OCI-LY1 (cell line): ENCODE results near the gene EPC2.

Source experiments
- H2AFZ ChIP-seq: fragments of 200-600 bp; sonication (generic), shearing (Covaris generic); 2 replicates; pipeline ENCODE4 v1.6.0; 2014; ENCODE audit warnings: antibody characterized with exemption, mild to moderate bottlenecking, low read length
- H3F3A ChIP-seq: fragments of 200-600 bp; sonication (generic), shearing (Covaris generic); 2 replicates; pipeline ENCODE4 v1.6.0; 2014; ENCODE audit warnings: mild to moderate bottlenecking, antibody characterized with exemption, low read length, moderate library complexity; ENCODE audit not compliant: insufficient read depth
- H3K27ac ChIP-seq: fragments of 200-600 bp; sonication (generic); 2 replicates; pipeline ENCODE4 v1.5.1; 2014; ENCODE audit warnings: low read length, mixed run types, mild to moderate bottlenecking, low read depth; ENCODE audit not compliant: poor library complexity, severe bottlenecking
- H3K27me3 ChIP-seq: fragments of 200-600 bp; sonication (generic); 2 replicates; pipeline ENCODE4 v1.6.0; 2014; ENCODE audit warnings: antibody characterized with exemption, mild to moderate bottlenecking, low read length, moderate library complexity; ENCODE audit not compliant: insufficient read depth
- H3K36me3 ChIP-seq: fragments of 200-600 bp; sonication (generic); 2 replicates; pipeline ENCODE4 v1.6.1; 2014; ENCODE audit warnings: mild to moderate bottlenecking, antibody characterized with exemption, low read length, moderate library complexity, mixed read lengths; ENCODE audit not compliant: insufficient read depth
- H3K4me1 ChIP-seq: fragments of 200-600 bp; sonication (generic); 2 replicates; pipeline ENCODE4 v1.5.1; 2014; ENCODE audit warnings: mild to moderate bottlenecking, low read length, moderate library complexity; ENCODE audit not compliant: insufficient read depth, severe bottlenecking
- H3K4me2 ChIP-seq: fragments of 200-600 bp; sonication (generic), shearing (Covaris generic); 2 replicates; pipeline ENCODE4 v1.6.1; 2014; ENCODE audit warnings: low read length
- H3K4me3 ChIP-seq: fragments of 200-600 bp; sonication (generic); 2 replicates; pipeline ENCODE4 v1.5.1; 2014; ENCODE audit warnings: low read length, low read depth, mild to moderate bottlenecking, mixed read lengths; ENCODE audit not compliant: poor library complexity, severe bottlenecking
- H3K79me2 ChIP-seq: fragments of 200-600 bp; shearing (Covaris generic); 2 replicates; pipeline ENCODE4 v1.6.1; 2016; ENCODE audit warnings: mixed run types, low read length, mixed read lengths; ENCODE audit not compliant: insufficient read depth
- H3K9ac ChIP-seq: fragments of 200-600 bp; sonication (generic), shearing (Covaris generic); 2 replicates; pipeline ENCODE4 v1.6.1; 2014; ENCODE audit warnings: mild to moderate bottlenecking, low read length, mixed read lengths
- H3K9me2 ChIP-seq: fragments of 200-600 bp; sonication (generic), shearing (Covaris generic); 2 replicates; pipeline ENCODE4 v1.6.1; 2014; ENCODE audit warnings: low read depth, mild to moderate bottlenecking, low read length, mixed read lengths
- H3K9me3 ChIP-seq: fragments of 200-600 bp; shearing (Covaris generic); 2 replicates; pipeline ENCODE4 v1.6.1; 2014; ENCODE audit warnings: low read length, mixed read lengths
- H4K20me1 ChIP-seq: fragments of 200-600 bp; sonication (generic), shearing (Covaris generic); 2 replicates; pipeline ENCODE4 v1.6.0; 2016; ENCODE audit warnings: mild to moderate bottlenecking, low read length; ENCODE audit not compliant: insufficient read depth
- CTCF ChIP-seq: fragments of 200-600 bp; sonication (generic), shearing (Covaris generic); IDR thresholded peaks from 2 replicates; pipeline ENCODE4 v1.5.1; 2017; ENCODE audit warnings: mild to moderate bottlenecking, antibody characterized with exemption, low read length, moderate library complexity, mixed read lengths
- EZH2 ChIP-seq: fragments of 200-600 bp; sonication (generic), shearing (Covaris generic); IDR thresholded peaks from 2 replicates; pipeline ENCODE4 v1.8.0; 2017; ENCODE audit warnings: borderline replicate concordance, mixed run types, mild to moderate bottlenecking, antibody characterized with exemption, low read length, moderate library complexity, mixed read lengths

The EPC2 gene, protein sequence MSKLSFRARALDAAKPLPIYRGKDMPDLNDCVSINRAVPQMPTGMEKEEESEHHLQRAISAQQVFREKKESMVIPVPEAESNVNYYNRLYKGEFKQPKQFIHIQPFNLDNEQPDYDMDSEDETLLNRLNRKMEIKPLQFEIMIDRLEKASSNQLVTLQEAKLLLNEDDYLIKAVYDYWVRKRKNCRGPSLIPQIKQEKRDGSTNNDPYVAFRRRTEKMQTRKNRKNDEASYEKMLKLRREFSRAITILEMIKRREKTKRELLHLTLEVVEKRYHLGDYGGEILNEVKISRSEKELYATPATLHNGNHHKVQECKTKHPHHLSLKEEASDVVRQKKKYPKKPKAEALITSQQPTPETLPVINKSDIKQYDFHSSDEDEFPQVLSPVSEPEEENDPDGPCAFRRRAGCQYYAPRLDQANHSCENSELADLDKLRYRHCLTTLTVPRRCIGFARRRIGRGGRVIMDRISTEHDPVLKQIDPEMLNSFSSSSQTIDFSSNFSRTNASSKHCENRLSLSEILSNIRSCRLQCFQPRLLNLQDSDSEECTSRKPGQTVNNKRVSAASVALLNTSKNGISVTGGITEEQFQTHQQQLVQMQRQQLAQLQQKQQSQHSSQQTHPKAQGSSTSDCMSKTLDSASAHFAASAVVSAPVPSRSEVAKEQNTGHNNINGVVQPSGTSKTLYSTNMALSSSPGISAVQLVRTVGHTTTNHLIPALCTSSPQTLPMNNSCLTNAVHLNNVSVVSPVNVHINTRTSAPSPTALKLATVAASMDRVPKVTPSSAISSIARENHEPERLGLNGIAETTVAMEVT

DNA sequence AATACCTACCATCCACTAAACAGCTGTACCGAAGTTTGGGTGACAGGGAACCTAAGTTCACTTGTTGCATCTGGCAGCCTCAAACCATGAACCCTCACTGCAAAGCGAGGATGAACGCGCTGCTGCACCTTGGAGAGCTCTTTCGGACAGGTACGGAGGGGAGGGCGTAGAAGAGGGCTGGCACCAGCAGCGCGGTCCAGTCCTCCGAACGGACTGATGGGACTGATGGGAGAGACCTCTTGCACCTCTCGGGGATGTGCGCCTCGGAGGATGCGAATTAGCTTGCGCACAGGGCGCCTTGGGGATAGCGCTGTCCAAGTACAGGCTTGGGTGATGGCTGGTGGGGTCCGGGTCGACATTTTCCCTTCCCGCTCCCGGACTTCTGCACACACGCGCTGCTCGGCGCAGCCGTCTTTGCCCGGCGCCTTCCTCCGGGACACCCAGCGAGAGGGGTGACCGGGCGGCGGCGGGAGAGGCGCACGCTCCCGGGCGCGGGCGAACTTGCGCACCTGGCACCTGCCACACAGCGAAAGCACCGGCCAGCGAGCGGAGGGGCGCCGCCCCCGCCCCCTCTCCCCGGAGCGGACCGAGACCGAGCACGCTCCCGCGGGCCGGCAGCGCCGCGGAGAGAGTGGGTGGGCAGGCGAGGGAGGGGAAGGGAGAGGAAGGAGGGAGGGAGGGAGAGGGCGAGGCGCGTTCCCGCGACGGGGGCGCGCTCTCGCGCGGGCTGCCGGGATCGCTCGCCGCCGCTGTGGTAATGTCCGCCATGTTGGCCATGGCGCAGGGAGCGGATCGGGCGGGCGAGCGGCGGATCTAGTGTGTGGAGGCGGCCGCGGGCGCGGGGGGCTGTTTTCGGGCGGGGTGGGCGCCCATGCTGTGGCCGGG is at the start of gene EPC2:
Gene EPC2, plus strand, starts transcription at position 754 of the 885 bp plus-strand sequence. CDS start 267 bp downstream, outside the sequence.
- Histone ChIP-seq H3K4me2 (peak within 1 kb of the TSS; percentile 87), H3F3A (no peaks in the 10 kb centered on the region), H4K20me1 (no peaks in the 10 kb centered on the region), H3K9me3 (no peaks in the 10 kb centered on the region), H3K9ac (peak within 1 kb of the TSS; percentile 79), H3K9me2 (no peaks in the 10 kb centered on the region), H3K27ac (peak within 1 kb of the TSS; percentile 77), H3K36me3 (no peaks in the 10 kb centered on the region), H3K27me3 (no peaks in the 10 kb centered on the region), H3K4me3 (peak within 1 kb of the TSS; percentile 81), H3K79me2 (peaks cover 31% of the 10 kb centered on the region), H2AFZ (0 out of 2 replicates have a peak within 1 kb of the TSS, but pooled peaks have one; percentile 2), H3K4me1 (peaks cover 16% of the 10 kb centered on the region)
- TF ChIP-seq CTCF (no peak), EZH2 (no peak)

DNA sequence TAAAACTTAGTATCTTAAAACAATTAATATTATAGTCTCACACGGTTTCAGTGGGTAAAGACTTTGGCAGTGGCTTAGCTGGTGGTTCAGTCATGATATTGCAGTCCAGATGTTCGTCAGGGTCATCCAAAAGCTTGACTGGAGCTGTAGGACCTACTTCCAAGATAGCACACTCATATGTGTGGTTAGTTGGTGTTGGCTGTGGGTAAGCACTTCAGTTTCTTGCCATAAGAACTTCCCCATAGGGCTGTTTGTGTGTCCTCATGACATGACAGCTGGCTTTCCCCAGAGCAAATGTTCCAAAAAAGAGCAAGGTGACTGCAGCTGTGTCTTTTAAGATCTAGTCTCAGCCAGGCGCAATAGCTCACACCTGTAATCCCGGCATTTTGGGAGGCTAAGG is 48.5 kb upstream of the EPC2 start:
- Histone ChIP-seq H3K36me3 (no peaks in the 10 kb centered on the region), H2AFZ (no peak overlapping the region), H3F3A (no peaks in the 10 kb centered on the region), H3K9me2 (no peaks in the 10 kb centered on the region), H3K27ac (no peak overlapping the region), H3K4me1 (no peaks in the 10 kb centered on the region), H3K79me2 (no peaks in the 10 kb centered on the region), H3K9ac (no peak overlapping the region), H3K4me3 (no peak overlapping the region), H3K9me3 (no peaks in the 10 kb centered on the region), H4K20me1 (no peaks in the 10 kb centered on the region), H3K27me3 (no peaks in the 10 kb centered on the region), H3K4me2 (no peak overlapping the region)
- no peak for TF ChIP-seq EZH2
- TF ChIP-seq CTCF, result no peak
